Fibroblast of mammary gland (primary cell): ENCODE results near the gene SOX6.
"Not testable (repeated sequence)": the region's sequence is repeated elsewhere in the genome, so short reads cannot be mapped to it uniquely, and the experiment has no call there.

Experiments used
- DNase-seq: peaks from one replicate; pipeline ENCODE4 v3.0.0-alpha.2; 2010; ENCODE audit warnings: low read depth
- H3K4me3 ChIP-seq: 2 replicates; pipeline ENCODE4 v1.5.1; 2011; ENCODE audit warnings: low read depth, mild to moderate bottlenecking, low read length, moderate library complexity; ENCODE audit not compliant: control insufficient read depth
- CTCF ChIP-seq: conservative IDR thresholded peaks from 2 replicates; pipeline ENCODE4 v1.5.1; 2011; ENCODE audit warnings: low read depth, low read length, inconsistent platforms; ENCODE audit not compliant: control insufficient read depth, insufficient read depth

The SOX6 gene

GRCh38 chr11:15931497-15931896 lies 424.8 kb downstream of the SOX6 start:
- TF ChIP-seq CTCF, result no peak
- no peak for DNase-seq
- H3K4me3 ChIP-seq, result no peak overlapping the region

GRCh38 chr11:15930442-15931025 lies 425.8 kb downstream of the SOX6 start:
- DNase-seq, result no peak
- no peak for TF ChIP-seq CTCF

DNA sequence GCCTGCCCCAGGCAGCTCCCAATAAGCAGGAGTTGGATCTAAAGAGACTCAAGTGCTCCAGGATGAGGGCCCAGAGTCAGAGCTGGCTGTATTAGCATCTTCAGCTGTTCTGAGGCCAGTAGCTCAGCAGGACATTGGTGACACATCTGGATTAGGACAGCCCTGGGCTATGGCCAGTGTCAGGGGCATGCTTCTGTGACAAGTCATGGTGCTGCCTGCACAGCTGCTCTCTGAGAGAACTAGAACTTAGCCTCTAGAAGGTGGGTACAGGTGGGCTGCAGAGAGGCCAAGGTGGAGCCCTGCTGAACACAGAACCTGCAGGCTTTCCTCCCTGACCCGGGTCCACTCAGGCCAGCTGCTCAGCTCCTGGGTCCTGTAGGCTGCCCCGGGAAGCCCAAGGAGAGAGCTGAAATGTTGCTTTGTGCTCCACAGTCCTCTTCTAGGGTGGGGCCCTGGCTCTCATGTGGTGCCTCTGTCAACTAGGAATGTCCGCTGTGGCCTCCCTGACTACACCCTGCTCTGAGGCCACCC lies 426.9 kb downstream of the SOX6 start:
- no peak overlapping the region for H3K4me3 ChIP-seq
- DNase-seq, result no peak
- TF ChIP-seq CTCF, result no peak

More at GRCh38 chr11:15930442-15931025, 425.8 kb downstream of the SOX6 start:
- no peak overlapping the region for H3K4me3 ChIP-seq

- no peak overlapping the region for H3K4me3 ChIP-seq
- DNase-seq, result no peak
- TF ChIP-seq CTCF, result no peak
Measured at GRCh38 chr11:15927864-15928217, 428.5 kb downstream of the SOX6 start.

DNA sequence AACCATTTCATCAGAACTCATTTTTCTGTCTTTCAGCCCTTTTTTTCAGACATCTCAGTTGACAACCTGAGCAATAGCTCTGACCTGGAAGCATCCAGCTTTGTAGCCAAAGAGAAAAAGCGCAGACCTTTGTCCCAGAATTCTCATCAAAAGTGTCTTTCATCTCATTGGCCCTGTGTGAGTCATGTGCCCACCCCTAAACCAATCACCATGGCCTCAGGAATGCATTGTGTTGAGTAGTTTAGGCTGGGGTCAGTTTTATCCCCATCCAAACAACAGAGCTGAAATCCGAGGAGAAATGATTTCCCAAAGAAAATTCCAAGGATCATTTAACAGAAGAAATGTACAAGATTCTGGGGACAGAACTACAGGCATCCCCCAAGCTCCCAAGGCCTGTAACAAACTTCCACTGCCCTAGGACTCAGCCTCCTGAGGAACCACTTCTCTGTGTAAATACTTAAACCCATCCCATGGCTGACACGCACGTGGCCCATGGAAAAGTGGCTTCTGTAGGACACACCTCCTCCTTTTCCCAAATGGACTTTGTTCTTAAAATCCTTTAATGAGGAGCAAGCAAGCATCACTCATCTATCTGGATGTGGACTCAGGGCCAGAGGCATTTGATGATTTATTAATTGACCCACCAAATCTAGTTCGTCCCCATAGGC lies 429.0 kb downstream of the SOX6 start:
- no peak overlapping the region for H3K4me3 ChIP-seq
- no peak for TF ChIP-seq CTCF
- DNase-seq, result no peak

- H3K4me3 ChIP-seq, result no peak overlapping the region
- DNase-seq, result peak; percentile 11
- TF ChIP-seq CTCF, result no peak
Measured at GRCh38 chr11:15926071-15926470, 430.3 kb downstream of the SOX6 start.

DNA sequence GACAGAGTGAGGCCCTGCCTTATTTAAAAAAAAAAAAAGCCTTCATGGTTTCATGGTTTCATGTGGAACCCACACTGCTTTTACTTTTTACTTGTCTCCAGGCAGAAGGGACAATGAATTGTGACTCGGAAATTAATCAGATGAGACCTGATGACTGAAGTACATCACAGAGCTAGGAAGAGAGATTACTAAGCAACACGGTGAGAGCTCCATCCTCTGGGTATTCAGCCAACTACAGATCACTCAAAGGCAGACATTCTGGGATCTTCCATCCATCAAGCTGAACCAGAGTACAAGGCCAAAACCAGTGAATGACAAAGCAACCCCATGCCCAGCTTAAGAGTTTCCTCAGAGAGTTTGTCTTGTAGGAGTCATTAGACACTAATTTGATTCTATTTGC lies 433.2 kb downstream of the SOX6 start:
- no peak overlapping the region for H3K4me3 ChIP-seq
- DNase-seq, result no peak
- TF ChIP-seq CTCF, result no peak

- H3K4me3 ChIP-seq, DNase-seq: not testable (repeated sequence)
Measured at GRCh38 chr11:15922745-15923144, 433.6 kb downstream of the SOX6 start.
